ENCODE measurements around the gene MND1. TPM values are rescaled to one million over a fixed set of nuclear protein-coding genes. Genes with fewer than 3 reads are reported as not detected.

MND1 gene
- total RNA-seq, 1 donor from 2014 or later: 74.6 TPM

DNA sequence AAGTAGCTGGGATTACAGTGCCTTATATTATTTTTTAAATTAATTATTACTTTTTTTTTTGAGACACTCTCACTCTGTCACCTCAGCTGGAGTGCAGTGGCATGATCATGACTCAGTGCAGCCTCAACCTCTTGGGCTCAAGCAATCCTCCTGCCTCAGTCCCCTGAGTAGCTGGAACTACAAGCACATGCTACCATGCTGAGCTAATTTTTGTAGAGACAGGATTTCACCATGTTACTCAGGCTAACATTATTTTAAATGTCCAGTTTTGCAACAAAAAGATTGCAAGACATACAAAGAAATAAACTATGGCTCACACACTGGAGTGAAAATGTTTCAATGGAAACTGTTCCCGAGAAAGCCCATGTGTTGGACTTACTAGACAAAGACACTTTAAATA is 59.2 kb downstream of the MND1 start:
- no peaks in the 10 kb centered on the region for H3K9me3 ChIP-seq (ENCODE audit: low read depth)
- H3K79me2 ChIP-seq (ENCODE audit: low read depth): no peaks in the 10 kb centered on the region
- H3K27me3 ChIP-seq: no peaks in the 10 kb centered on the region
- no peaks in the 10 kb centered on the region for H3K4me1 Mint-ChIP-seq
- H3K4me3 ChIP-seq: no peak overlapping the region
- H3K27ac ChIP-seq: no peak overlapping the region
- no peak overlapping the region for H3K4me3 Mint-ChIP-seq
- H4K20me1 ChIP-seq (ENCODE audit: low read depth): no peaks in the 10 kb centered on the region
- H3K27me3 Mint-ChIP-seq (ENCODE audit: insufficient read depth, low read depth): no peaks in the 10 kb centered on the region
- no peaks in the 10 kb centered on the region for H3K4me1 ChIP-seq
- H3K36me3 ChIP-seq: no peaks in the 10 kb centered on the region
- H3K9ac ChIP-seq: no peak overlapping the region
- no peak overlapping the region for H3K27ac Mint-ChIP-seq
- DNase-seq (ENCODE audit: low spot score): no peak
- peaks cover 26% of the 10 kb centered on the region for H3K36me3 Mint-ChIP-seq
- no peak overlapping the region for H2AFZ ChIP-seq (replicated peaks)
- H3K4me2 ChIP-seq: no peak overlapping the region
- no peak for TF ChIP-seq EZH2phosphoT487 (IDR thresholded peaks at IDR 0.05)
- no peak for TF ChIP-seq EZH2 (IDR thresholded peaks at IDR 0.05)
- TF ChIP-seq, protein P1, sequence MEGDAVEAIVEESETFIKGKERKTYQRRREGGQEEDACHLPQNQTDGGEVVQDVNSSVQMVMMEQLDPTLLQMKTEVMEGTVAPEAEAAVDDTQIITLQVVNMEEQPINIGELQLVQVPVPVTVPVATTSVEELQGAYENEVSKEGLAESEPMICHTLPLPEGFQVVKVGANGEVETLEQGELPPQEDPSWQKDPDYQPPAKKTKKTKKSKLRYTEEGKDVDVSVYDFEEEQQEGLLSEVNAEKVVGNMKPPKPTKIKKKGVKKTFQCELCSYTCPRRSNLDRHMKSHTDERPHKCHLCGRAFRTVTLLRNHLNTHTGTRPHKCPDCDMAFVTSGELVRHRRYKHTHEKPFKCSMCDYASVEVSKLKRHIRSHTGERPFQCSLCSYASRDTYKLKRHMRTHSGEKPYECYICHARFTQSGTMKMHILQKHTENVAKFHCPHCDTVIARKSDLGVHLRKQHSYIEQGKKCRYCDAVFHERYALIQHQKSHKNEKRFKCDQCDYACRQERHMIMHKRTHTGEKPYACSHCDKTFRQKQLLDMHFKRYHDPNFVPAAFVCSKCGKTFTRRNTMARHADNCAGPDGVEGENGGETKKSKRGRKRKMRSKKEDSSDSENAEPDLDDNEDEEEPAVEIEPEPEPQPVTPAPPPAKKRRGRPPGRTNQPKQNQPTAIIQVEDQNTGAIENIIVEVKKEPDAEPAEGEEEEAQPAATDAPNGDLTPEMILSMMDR (IDR thresholded peaks at IDR 0.05): no peak
- peaks cover 7% of the 10 kb centered on the region for H3K9me3 Mint-ChIP-seq
- H3F3A ChIP-seq (ENCODE audit: low read depth): no peaks in the 10 kb centered on the region

DNA sequence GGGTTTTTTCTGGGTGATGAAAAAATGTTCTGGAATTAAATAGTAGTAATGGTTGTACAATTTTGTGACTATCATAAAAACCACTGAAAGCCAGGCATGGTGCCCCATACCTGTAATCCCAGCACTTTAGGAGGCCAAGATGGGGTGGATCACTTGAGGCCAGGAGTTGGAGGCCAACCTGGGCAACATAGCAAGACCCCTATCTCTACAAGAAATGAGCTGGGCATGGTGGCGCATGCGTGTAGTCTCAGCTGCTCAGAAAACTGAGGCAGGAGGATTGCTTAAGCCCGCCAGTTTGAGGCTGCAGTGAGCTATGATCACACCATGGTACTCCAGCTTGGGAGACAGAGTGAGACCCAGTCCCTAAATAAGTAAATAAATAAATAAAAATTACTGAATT is 63.4 kb downstream of the MND1 start:
- no peak overlapping the region for H3K4me2 ChIP-seq
- H3K4me3 ChIP-seq: no peak overlapping the region
- H3K79me2 ChIP-seq (ENCODE audit: low read depth): no peaks in the 10 kb centered on the region
- no peaks in the 10 kb centered on the region for H4K20me1 ChIP-seq (ENCODE audit: low read depth)
- H3F3A ChIP-seq (ENCODE audit: low read depth): peaks cover 6% of the 10 kb centered on the region
- H3K36me3 Mint-ChIP-seq: peaks cover 34% of the 10 kb centered on the region
- H3K27ac Mint-ChIP-seq: no peak overlapping the region
- H3K4me1 ChIP-seq: peaks cover 10% of the 10 kb centered on the region
- TF ChIP-seq EZH2 (IDR thresholded peaks at IDR 0.05) (no peak), EZH2phosphoT487 (IDR thresholded peaks at IDR 0.05) (no peak)
- TF ChIP-seq, protein P1 (IDR thresholded peaks at IDR 0.05): no peak
- H3K27me3 ChIP-seq: no peaks in the 10 kb centered on the region
- no peak for DNase-seq (ENCODE audit: low spot score)
- no peak overlapping the region for H3K27ac ChIP-seq
- no peak overlapping the region for H3K4me3 Mint-ChIP-seq
- no peaks in the 10 kb centered on the region for H3K36me3 ChIP-seq
- H3K27me3 Mint-ChIP-seq (ENCODE audit: insufficient read depth, low read depth): no peaks in the 10 kb centered on the region
- no peaks in the 10 kb centered on the region for H3K9me3 ChIP-seq (ENCODE audit: low read depth)
- H3K9ac ChIP-seq: no peak overlapping the region
- peaks cover 7% of the 10 kb centered on the region for H3K9me3 Mint-ChIP-seq
- H2AFZ ChIP-seq (replicated peaks): no peak overlapping the region
- peaks cover 7% of the 10 kb centered on the region for H3K4me1 Mint-ChIP-seq

DNA sequence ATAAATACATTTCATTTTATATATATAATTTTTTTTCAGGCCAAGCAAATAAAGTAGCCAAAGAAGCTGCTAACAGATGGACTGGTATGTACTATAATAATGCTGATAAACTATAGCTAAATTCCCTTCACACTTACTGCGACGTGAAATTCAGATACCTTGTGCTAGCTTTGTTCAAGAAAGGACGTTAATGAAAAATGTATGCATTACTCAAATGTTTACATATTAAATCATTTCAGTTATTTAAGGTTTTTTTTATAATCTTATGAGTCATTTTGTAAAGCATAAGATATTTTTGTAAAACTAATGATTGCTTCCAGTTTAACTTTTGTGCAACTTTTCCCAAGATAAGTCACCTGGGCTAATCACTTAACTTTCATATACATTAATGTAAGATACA is 64.4 kb downstream of the MND1 start:
- no peaks in the 10 kb centered on the region for H3K79me2 ChIP-seq (ENCODE audit: low read depth)
- H3K9ac ChIP-seq: no peak overlapping the region
- peaks cover 13% of the 10 kb centered on the region for H3K4me1 Mint-ChIP-seq
- DNase-seq (ENCODE audit: low spot score): no peak
- no peaks in the 10 kb centered on the region for H3K36me3 ChIP-seq
- H2AFZ ChIP-seq (replicated peaks): no peak overlapping the region
- H3K27me3 Mint-ChIP-seq (ENCODE audit: insufficient read depth, low read depth): no peaks in the 10 kb centered on the region
- H4K20me1 ChIP-seq (ENCODE audit: low read depth): no peaks in the 10 kb centered on the region
- no peak overlapping the region for H3K4me3 ChIP-seq
- peaks cover 7% of the 10 kb centered on the region for H3K9me3 Mint-ChIP-seq
- no peak overlapping the region for H3K27ac Mint-ChIP-seq
- no peak overlapping the region for H3K4me2 ChIP-seq
- no peaks in the 10 kb centered on the region for H3K9me3 ChIP-seq (ENCODE audit: low read depth)
- no peak overlapping the region for H3K27ac ChIP-seq
- H3K4me1 ChIP-seq: peaks cover 10% of the 10 kb centered on the region
- TF ChIP-seq EZH2 (IDR thresholded peaks at IDR 0.05) (no peak), EZH2phosphoT487 (IDR thresholded peaks at IDR 0.05) (no peak)
- TF ChIP-seq, protein P1 (IDR thresholded peaks at IDR 0.05): no peak
- no peak overlapping the region for H3K4me3 Mint-ChIP-seq
- no peaks in the 10 kb centered on the region for H3K27me3 ChIP-seq
- H3K36me3 Mint-ChIP-seq: peaks cover 40% of the 10 kb centered on the region
- H3F3A ChIP-seq (ENCODE audit: low read depth): peaks cover 6% of the 10 kb centered on the region

Measured in neural progenitor cell (in vitro differentiated cells).